Endothelial cell (in vitro differentiated cells): Measurements from ENCODE around the gene ACTR3. TPM values are rescaled to one million over a fixed set of nuclear protein-coding genes. Genes with fewer than 3 reads are reported as not detected.

ENCODE experiments used
- DNase-seq: peaks from one replicate; pipeline ENCODE4 v3.0.0; 2021; ENCODE audit warnings: low spot score
- H3K27ac Mint-ChIP-seq: one replicate; pipeline ENCODE4 v1.8.0; 2021; ENCODE audit warnings: mixed read lengths, inconsistent platforms; ENCODE audit not compliant: unreplicated experiment
- H3K27me3 Mint-ChIP-seq: one replicate; pipeline ENCODE4 v1.8.0; 2021; ENCODE audit warnings: mild to moderate bottlenecking, moderate library complexity, mixed read lengths, inconsistent platforms; ENCODE audit not compliant: unreplicated experiment
- H3K36me3 Mint-ChIP-seq: one replicate; pipeline ENCODE4 v1.8.0; 2021; ENCODE audit warnings: mild to moderate bottlenecking, low read depth, mixed read lengths, inconsistent platforms; ENCODE audit not compliant: unreplicated experiment
- H3K4me1 Mint-ChIP-seq: one replicate; pipeline ENCODE4 v1.8.0; 2021; ENCODE audit warnings: mild to moderate bottlenecking, mixed read lengths, inconsistent platforms; ENCODE audit not compliant: unreplicated experiment
- H3K4me3 Mint-ChIP-seq: one replicate; pipeline ENCODE4 v1.8.0; 2021; ENCODE audit warnings: mild to moderate bottlenecking, mixed read lengths, inconsistent platforms; ENCODE audit not compliant: unreplicated experiment
- H3K9me3 Mint-ChIP-seq: one replicate; pipeline ENCODE4 v1.8.0; 2021; ENCODE audit warnings: mixed read lengths, inconsistent platforms; ENCODE audit not compliant: unreplicated experiment
- CTCF ChIP-seq: fragments of 200-600 bp; sonication (generic); IDR thresholded peaks from one replicate; pipeline ENCODE4 v1.5.0; 2021; ENCODE audit warnings: antibody characterized with exemption; ENCODE audit not compliant: unreplicated experiment
- total RNA-seq: library from RNA; stranded (reverse); fragmentation: NEBNext Ultra II Directional; extraction: Animal tissue kit (Norgen Biotek cat#: 25700); gene quantifications from one replicate; pipeline ENCODE4 v1.2.1, GENCODE V29; 2021; ENCODE audit not compliant: unreplicated experiment

Gene ACTR3
- total RNA-seq, 1 donor from 2014 or later = 284 TPM

DNA sequence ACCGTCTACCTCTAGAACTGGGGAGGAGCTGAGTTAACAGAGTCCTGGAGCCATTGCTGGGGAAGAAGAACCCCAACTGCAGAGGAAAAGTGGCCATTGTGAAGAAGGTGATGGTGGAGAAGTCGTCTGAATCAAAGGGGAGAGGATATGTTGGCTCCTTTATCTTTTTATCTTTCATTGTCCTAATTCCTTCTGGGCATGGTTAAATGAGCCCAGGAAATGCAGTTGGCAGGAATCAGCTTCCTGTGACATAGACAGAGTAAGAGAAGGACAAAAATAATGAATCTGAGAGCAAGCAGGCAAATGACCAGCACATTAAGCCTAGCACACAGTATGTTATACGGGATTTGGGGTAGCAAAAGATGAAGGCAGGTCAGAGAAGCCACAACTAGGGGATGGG is 16.0 kb upstream of the ACTR3 start:
- DNase-seq = no peak
- peak overlapping the region; percentile 89 for H3K27ac Mint-ChIP-seq
- H3K9me3 Mint-ChIP-seq = no peaks in the 10 kb centered on the region
- H3K36me3 Mint-ChIP-seq = peaks cover 6% of the 10 kb centered on the region
- H3K27me3 Mint-ChIP-seq = peaks cover 8% of the 10 kb centered on the region
- no peak overlapping the region for H3K4me3 Mint-ChIP-seq
- TF ChIP-seq CTCF = no peak
- peaks cover 16% of the 10 kb centered on the region for H3K4me1 Mint-ChIP-seq

DNA sequence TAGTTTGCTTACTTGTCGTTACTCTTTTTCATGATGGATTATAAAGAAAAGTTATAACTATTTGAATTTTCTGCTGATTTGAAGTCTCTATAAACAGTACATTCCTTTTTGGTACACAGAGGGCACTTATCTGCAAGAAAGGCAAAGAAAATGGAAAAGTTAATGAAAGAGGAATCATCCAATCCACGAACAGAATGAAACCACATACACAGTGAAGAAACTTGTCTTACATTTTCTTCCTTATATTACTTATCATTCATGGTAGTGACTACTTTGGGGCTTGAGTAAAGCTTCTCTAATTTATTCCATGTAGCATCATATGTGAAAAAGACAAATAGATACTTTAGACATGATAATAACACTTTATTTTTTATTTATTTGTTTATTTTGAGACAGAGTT is 14.8 kb upstream of the ACTR3 start:
- Mint-ChIP-seq H3K27ac (no peak overlapping the region), H3K36me3 (peaks cover 6% of the 10 kb centered on the region), H3K4me3 (no peak overlapping the region), H3K9me3 (no peaks in the 10 kb centered on the region), H3K27me3 (peaks cover 8% of the 10 kb centered on the region), H3K4me1 (peaks cover 16% of the 10 kb centered on the region)
- no peak for TF ChIP-seq CTCF
- no peak for DNase-seq

DNA sequence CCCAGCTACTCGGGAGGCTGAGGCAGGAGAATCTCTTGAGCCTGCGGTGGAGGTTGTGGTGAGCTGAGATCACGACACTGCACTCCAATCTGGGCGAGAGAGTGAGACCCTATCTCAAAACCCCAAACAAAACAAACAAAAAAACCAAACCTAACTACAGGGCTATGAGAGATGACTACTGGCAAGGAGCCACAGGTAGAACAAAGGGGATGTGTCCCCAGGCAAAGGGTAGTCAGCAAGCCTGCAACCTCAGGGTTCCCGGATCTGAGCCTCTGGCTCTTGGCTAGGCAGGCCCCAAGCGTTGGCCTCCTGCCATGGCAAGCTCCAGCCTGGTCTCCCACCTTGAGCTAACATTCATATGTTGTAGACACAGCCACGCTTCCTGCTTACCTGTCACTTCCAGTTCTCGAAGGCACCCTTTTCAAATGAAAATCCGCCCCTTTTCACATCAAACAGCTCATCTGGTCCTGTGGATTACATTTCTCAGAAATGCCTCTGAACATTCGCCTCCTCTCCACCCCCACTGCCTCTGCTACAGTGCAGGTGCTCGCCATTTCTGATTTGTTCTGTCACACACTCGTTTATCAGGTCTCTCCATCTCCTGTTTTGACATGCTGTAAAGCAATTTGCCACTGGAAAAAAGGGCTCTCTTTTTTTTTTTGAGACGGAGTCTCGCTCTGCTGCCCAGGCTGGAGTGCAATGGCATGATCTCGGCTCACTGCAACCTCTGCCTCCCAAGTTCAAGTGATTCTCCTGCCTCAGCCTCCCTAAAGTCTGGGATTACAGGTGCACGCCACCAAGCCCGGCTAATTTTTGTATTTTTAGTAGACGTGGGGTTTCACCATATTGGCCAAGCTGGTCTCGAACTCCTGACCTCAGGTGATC is 13.1 kb upstream of the ACTR3 start:
- no peak for DNase-seq
- H3K27me3 Mint-ChIP-seq = peaks cover 8% of the 10 kb centered on the region
- H3K4me3 Mint-ChIP-seq = no peak overlapping the region
- no peak for TF ChIP-seq CTCF
- H3K36me3 Mint-ChIP-seq = peaks cover 6% of the 10 kb centered on the region
- H3K27ac Mint-ChIP-seq = no peak overlapping the region
- H3K4me1 Mint-ChIP-seq = peaks cover 16% of the 10 kb centered on the region
- H3K9me3 Mint-ChIP-seq = no peaks in the 10 kb centered on the region

DNA sequence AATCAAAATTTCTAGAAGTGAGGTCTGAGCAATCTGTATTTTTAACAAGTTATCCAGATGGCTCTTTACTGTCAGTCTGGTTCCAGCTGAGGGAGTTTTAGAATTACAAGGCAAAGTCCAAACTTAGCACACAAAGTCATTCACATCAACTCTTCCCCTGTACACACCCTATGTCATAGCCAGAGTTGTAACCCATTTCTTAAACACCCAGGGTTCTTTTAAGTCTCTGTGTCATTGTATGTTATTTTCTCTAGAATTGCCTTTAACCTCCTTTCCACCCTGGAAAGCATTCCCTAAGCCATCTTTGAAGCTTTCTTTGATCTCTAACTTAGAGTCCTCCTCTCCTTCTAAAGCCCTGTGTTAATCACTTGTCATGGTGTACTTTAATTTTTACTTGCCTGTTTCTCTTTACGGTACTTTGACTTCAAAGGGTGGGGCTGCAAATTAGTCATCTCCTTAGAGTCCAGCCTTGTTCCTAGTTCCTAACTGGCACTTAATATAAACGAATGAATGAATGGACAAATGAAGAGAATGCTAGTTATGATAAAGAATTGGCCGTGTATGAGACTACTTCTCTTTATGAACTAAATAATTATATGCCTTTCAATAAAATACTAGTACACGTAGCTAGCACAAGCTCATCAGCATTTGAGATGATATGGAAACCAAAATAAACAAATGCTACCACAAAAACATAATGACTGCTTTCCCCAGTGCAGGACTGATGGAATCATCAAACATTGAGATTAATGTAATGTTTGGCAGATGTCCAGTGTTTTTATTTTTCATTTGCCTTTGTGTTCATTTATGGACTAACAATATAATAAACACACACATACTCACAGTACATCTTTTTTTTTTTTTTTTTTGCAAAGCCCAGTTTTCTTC is 11.9 kb upstream of the ACTR3 start:
- H3K4me1 Mint-ChIP-seq = peaks cover 16% of the 10 kb centered on the region
- peaks cover 8% of the 10 kb centered on the region for H3K27me3 Mint-ChIP-seq
- peaks cover 6% of the 10 kb centered on the region for H3K36me3 Mint-ChIP-seq
- H3K27ac Mint-ChIP-seq = no peak overlapping the region
- no peak overlapping the region for H3K4me3 Mint-ChIP-seq
- no peak for TF ChIP-seq CTCF
- no peak for DNase-seq
- no peaks in the 10 kb centered on the region for H3K9me3 Mint-ChIP-seq
